DMS 273 treated with DMSO at 0.1 percent for 48 hours (cell line): Measurements from ENCODE around the gene BCAS4.

Experiments used
- DNase-seq: peaks from one replicate; lab custom pipeline; 2025; lab: John Stamatoyannopoulos, UW

The BCAS4 gene

GRCh38 chr20:50855498-50856474 lies 60.9 kb downstream of the BCAS4 start:
- peak; percentile 25 for DNase-seq

- DNase-seq, result no peak
Observed at GRCh38 chr20:50856475-50857041, 61.7 kb downstream of the BCAS4 start.

GRCh38 chr20:50857348-50857747 lies 62.5 kb downstream of the BCAS4 start:
- no peak for DNase-seq

GRCh38 chr20:50858525-50858924 lies 63.7 kb downstream of the BCAS4 start:
- no peak for DNase-seq

- no peak for DNase-seq
Observed at GRCh38 chr20:50859161-50859560, 64.3 kb downstream of the BCAS4 start.

- no peak for DNase-seq
Observed at GRCh38 chr20:50861012-50861411, 66.2 kb downstream of the BCAS4 start.

- no peak for DNase-seq
Observed at GRCh38 chr20:50862546-50862945, 67.7 kb downstream of the BCAS4 start.

GRCh38 chr20:50865114-50865513 lies 70.3 kb downstream of the BCAS4 start:
- DNase-seq, result no peak

- no peak for DNase-seq
Observed at GRCh38 chr20:50865591-50865990, 70.7 kb downstream of the BCAS4 start.

- DNase-seq, result no peak
Observed at GRCh38 chr20:50866036-50866685, 71.3 kb downstream of the BCAS4 start.

- DNase-seq, result no peak
Observed at GRCh38 chr20:50866831-50867230, 72.0 kb downstream of the BCAS4 start.

- no peak for DNase-seq
Observed at GRCh38 chr20:50867805-50868204, 72.9 kb downstream of the BCAS4 start.

GRCh38 chr20:50868509-50869495 lies 73.9 kb downstream of the BCAS4 start:
- DNase-seq, result no peak

- no peak for DNase-seq
Observed at GRCh38 chr20:50870561-50871161, 75.8 kb downstream of the BCAS4 start.

- DNase-seq, result no peak
Observed at GRCh38 chr20:50872560-50873425, 77.9 kb downstream of the BCAS4 start.

GRCh38 chr20:50873585-50873984 lies 78.7 kb downstream of the BCAS4 start:
- no peak for DNase-seq

- DNase-seq, result no peak
Observed at GRCh38 chr20:50874111-50874757, 79.4 kb downstream of the BCAS4 start.

- no peak for DNase-seq
Observed at GRCh38 chr20:50874758-50875665, 80.2 kb downstream of the BCAS4 start.
